Tibial nerve (tissue), 4 donors: Measurements from ENCODE around the gene PDIA5.

Experiments used
- EP300 ChIP-seq, 2 donors: sonication (generic); formaldehyde crosslinking; IDR thresholded peaks; one replicate each; pipeline ENCODE4 v1.6.1; 2017; ENCODE audit warnings: antibody characterized with exemption in 2 of 2, mild to moderate bottlenecking in 1 of 2
- POLR2A ChIP-seq, 2 donors: fragments of 450-650 bp; IDR thresholded peaks; one replicate each; pipeline ENCODE4 v1.6.1; 2017; ENCODE audit warnings: antibody characterized with exemption in 2 of 2, mild to moderate bottlenecking in 2 of 2, moderate library complexity in 2 of 2
- TF ChIP-seq, protein P1 (sequence below), 5 experiments: fragments of 200-600 bp in 3 of 5; fragments of 450-650 bp in 2 of 5; sonication (generic) in 3 of 5; IDR thresholded peaks; one replicate each; pipeline ENCODE4 v1.5.1; 2016 to 2019; ENCODE audit warnings: antibody characterized with exemption in 5 of 5, mild to moderate bottlenecking in 3 of 5, moderate library complexity in 2 of 5

DNA sequence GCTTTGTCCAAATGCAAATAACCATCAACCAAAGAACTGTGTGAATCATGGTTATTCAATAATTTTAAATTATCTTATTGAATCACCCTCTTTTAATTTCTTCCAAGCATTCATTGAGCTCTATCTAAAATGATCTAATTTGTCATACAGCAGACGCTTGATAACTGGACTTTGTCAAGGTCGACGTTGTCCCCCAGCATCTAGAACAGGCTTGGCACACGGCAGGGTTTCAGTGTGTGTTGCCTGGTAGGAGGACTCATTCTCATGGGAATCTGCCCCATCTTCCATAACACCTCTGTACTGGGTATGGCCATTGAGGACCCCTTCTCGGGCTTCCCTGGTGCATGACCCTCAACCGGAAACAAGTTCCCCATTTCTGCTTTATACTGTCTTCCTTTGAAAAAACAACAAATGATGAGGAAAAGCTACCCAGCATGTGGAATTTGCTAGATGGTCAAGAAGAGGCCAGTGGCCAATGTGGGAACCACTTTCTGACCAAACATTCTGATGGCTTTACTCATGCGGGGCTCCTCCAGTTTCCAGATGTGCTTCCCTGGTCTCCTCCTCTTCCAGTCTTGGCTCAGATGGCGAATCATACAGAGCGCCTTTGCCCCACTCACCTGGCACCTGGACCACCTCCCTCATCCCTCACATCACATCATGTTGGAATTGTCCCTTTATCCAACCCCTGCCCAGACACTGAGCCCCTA lies 93.3 kb downstream of the PDIA5 start:
- TF ChIP-seq, protein P1, sequence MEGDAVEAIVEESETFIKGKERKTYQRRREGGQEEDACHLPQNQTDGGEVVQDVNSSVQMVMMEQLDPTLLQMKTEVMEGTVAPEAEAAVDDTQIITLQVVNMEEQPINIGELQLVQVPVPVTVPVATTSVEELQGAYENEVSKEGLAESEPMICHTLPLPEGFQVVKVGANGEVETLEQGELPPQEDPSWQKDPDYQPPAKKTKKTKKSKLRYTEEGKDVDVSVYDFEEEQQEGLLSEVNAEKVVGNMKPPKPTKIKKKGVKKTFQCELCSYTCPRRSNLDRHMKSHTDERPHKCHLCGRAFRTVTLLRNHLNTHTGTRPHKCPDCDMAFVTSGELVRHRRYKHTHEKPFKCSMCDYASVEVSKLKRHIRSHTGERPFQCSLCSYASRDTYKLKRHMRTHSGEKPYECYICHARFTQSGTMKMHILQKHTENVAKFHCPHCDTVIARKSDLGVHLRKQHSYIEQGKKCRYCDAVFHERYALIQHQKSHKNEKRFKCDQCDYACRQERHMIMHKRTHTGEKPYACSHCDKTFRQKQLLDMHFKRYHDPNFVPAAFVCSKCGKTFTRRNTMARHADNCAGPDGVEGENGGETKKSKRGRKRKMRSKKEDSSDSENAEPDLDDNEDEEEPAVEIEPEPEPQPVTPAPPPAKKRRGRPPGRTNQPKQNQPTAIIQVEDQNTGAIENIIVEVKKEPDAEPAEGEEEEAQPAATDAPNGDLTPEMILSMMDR (IDR thresholded peaks at IDR 0.05): no peak
- TF ChIP-seq POLR2A (IDR thresholded peaks at IDR 0.05) (no peak), EP300 (IDR thresholded peaks at IDR 0.05) (no peak)
